GM18907 (cell line): ENCODE results near the gene TBC1D30.
"Not testable (repeated sequence)": the region's sequence is repeated elsewhere in the genome, so short reads cannot be mapped to it uniquely, and the experiment has no call there.

Source experiments
- ATAC-seq: cut with Tn5 transposase; IDR thresholded peaks from one replicate; pipeline ENCODE4 v1.9.1; 2021; ENCODE audit warnings: mild to moderate bottlenecking, moderate library complexity; ENCODE audit not compliant: unreplicated experiment

Gene TBC1D30

DNA sequence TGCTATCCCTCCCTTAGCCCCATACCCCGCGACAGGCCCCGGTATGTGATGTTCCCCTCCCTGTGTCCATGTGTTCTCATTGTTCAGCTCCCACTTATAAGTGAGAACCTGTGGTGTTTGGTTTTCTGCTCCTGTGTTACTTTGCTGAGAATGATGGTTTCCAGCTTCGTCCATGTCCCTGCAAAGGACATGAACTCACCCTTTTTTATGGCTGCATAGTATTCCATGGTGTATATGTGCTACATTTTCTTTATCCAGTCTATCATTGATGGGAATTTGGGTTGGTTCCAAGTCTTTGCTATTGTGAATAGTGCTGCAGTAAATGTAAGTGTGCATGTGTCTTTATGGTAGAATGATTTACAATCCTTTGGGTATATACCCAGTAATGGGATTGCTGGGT lies 24.0 kb downstream of the TBC1D30 start:
- not testable (repeated sequence) for ATAC-seq

DNA sequence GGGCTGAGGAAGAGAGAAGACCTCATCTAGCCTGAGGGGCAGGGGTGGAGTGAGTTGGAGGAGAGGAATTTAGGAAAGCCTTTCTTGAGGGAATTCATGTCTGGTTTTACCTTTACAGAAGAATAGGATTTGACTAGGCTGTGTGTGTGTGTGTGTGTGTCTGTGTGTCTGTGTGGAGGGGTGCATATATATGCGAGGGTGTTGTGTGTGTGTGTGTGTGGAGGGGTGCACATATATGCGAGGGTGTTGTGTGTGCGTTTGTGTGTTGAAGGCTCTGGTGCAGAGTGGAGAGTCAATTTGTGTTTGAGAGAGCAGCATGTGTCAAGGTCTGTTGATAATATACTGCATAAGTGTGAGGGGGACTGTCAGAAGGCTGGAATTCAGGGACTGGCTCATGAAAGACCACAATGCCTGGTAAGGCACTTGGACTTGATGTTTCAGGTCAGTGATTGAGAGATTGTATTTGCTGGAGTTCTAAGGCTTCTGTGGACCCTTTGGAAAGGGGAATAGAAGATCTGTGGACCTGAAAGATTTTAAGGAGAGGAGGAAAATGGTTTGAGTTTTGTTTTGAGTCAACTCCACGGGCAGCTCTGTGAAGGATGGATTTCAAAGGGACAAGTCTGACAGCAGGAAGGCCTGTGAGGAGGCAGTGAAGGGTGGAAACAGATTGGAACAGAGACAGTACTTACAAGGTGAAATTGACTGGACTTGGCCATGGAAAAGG lies 34.6 kb downstream of the TBC1D30 start:
- ATAC-seq: no peak

- no peak for ATAC-seq
These were observed 36.1 kb downstream of the TBC1D30 start for GRCh38 chr12:64860446-64860998.

- ATAC-seq: no peak
These were observed 39.9 kb downstream of the TBC1D30 start for GRCh38 chr12:64864319-64864718.

- ATAC-seq: no peak
These were observed 50.7 kb downstream of the TBC1D30 start for GRCh38 chr12:64875186-64875585.

DNA sequence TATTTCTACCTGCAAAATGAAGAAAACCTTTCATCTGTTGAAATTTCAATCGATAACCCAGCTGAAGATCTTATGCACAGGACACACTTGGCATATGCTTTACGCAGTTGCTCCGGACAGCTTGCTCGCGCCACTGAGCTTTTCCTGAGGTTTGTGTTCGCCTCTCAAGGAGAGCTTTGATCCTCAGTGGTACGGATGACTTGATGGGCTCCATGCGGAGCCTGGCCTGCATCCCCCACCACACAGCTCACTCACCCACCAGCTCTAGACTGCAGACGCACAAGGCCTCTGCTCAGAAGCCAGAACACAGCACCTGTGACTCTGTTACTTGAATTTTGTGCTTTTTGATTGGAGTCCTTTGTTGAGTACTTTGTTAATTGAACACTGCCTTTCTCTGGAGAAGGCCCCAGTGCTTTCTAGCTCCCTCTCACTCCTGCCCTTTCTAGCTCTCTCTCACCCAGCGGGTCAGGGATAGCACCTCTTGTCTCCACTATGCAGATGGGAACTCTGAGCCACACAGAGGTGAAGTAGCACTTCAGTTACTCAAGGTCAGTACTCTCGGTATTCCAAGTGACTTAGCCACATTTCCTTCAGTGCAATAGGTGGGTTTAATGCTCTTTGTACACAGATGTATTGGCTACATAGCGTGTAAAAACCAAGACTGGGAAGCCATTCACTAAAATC lies 52.1 kb downstream of the TBC1D30 start:
- no peak for ATAC-seq

- peak; percentile 67 for ATAC-seq
These were observed 53.0 kb downstream of the TBC1D30 start for GRCh38 chr12:64877363-64878004.

- ATAC-seq: no peak
These were observed 58.2 kb downstream of the TBC1D30 start for GRCh38 chr12:64882687-64883086.

DNA sequence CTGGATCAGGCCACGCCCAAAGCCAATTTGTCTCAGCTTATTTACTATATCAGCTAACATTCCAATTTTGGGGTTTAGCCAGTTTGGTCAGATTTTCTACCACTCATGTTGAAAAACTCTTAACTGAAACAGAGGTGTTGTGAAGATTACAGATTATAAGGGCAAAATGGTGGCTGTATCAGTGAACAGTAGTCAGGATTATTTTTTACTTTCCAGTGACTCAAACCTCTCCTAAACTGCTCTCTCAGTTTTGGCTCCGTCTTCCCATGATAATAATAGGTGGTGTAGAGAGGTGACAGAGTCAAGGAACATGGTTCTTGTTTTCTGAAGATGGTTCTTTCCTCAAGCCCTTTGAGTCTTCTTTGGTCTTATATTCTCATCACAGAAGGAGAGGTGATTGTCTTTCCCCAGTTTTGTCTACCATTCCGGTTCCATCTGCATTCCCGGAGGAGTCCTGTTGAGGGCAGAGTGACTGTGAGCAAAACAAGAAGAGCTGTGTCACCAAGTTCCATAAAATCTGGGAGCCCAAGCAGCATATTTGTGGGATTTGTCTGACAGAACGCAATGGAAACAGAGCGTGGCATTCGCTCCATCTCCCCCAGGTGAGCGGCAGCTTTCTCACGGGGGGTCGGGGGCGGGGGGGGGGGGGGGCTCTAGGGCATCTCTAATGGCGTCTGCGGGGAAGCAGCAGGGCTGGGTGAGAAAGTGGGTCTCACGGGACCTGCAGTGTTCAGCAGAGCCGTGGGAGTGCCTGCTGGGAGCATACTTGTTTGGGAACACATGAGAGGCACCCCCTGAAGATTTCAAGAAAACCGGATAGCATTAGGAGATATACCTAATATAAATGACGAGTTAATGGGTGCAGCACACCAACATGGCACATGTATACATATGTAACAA lies 59.1 kb downstream of the TBC1D30 start:
- no peak for ATAC-seq

GRCh38 chr12:64884164-64884542 lies 59.7 kb downstream of the TBC1D30 start:
- ATAC-seq: no peak

GRCh38 chr12:64884728-64885127 lies 60.3 kb downstream of the TBC1D30 start:
- ATAC-seq: no peak

DNA sequence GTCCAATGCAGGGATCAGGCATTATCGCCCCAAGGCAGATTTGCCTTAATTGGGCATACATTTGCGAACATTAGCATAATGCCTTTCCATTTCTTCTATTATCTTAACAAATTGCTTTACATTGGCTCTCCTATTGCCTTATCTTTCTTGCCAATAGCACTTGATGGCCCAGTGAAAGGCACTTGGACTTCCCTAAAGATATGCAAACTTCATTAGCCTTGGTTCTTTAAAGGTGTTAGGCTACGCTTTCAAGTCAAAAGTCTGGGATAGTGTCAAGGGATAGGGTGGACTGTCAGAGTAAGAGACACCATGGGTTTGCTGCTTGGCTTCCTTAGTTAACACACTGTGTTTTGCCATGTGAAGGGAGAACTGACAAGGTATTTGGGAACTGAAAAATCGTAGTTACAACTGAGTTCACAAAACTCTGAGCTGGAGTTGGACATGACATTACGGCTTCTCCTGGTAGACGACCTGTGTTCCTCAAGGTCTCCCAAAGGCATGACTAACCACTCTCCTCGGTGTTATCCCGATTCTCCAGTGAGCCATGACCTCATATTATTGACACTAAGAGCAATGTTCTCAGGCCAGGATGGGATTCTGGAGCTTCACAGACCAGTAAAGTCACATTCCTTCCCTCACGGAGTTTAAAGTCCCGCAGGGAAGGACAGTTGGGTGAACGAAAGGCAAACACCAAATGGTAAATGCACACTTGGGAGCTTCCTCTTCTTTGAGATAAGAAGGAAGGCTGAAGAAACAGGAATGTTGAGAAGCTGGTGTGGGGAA lies 65.2 kb downstream of the TBC1D30 start:
- ATAC-seq: no peak

DNA sequence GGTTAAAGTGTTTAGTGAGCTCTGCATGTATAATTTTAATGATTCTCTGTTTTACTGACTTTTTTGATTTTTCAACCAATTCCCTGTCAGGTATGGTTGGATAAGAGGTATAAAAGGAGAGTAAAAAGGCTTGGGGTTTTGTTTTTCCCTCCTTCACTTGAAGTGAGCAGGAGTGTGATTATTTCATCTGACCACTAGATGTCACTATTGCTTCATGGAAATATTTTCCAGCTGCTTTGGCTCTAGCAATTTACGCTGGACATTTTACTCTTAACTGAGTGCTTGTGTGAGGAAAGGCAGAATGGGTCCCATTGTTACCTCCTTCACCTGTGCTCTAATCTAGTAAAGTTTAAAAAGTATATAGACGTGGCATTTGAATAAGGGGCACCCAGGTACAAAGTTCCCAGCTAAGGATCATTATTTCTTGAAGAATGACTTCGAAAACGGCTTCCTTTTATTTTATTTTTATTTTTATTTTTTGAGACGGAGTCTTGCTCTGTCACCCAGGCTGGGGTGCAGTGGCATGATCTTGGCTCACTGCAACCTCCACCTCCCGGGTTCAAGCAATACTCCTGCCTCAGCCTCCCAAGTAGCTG lies 66.5 kb downstream of the TBC1D30 start:
- no peak for ATAC-seq

DNA sequence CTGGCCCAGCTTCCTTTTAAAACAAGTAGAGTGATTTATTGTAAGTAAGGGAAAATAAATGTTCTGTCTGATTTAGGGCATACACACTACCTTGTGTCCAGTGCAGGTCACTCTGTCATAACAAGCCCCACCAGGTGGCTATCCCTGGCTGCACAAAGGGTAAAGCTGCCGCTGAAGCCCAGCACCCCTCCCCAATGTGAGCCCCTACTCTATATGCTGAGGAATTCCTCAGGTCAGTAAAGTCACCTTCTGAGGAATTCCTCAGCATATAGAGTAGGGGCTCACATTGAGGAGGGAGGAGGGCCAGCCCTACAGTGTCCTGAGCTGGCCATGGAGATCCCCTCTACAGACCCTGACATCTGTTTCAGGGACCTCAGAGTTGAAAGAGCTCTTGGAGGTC lies 67.2 kb downstream of the TBC1D30 start:
- no peak for ATAC-seq

- ATAC-seq: no peak
These were observed 68.1 kb downstream of the TBC1D30 start for GRCh38 chr12:64892561-64892960.

DNA sequence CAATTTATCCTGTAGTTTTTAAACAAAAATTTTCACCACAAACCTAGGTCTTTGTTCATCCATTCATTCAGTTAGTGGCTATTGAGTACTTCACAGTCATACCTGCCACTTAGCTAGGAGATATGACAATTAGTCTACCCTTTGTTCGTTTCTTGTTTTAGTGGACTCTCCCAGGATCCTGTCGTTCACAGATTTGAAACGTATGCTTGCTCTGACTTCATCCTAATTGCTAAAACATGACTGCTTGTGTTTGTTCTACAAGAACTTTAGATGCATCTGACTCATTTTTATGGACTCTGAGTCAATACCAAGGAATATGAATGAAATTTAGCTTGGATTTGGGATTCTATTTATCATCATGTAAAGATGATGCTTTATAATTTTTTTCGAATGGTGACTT lies 69.5 kb downstream of the TBC1D30 start:
- ATAC-seq: no peak

- ATAC-seq: no peak
These were observed 70.5 kb downstream of the TBC1D30 start for GRCh38 chr12:64894827-64895475.

DNA sequence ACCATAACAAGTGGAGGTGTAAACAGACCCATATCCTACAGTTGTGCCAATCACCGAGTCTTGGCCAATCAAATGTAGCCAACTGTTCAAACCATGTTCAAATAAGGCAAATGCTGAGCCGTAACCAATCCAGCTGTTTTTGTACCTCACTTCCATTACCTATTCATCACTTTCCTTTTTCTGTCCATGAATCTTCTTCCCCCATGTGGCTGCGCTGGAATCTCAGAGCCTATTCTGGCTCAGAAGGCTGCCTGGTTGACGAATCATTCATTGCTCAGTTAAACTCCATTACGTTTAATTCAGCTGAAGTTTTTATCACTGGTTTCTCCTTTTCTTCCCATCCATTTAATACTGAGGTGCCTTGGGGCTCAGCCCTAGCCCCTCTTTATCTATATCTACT lies 71.1 kb downstream of the TBC1D30 start:
- ATAC-seq: no peak

DNA sequence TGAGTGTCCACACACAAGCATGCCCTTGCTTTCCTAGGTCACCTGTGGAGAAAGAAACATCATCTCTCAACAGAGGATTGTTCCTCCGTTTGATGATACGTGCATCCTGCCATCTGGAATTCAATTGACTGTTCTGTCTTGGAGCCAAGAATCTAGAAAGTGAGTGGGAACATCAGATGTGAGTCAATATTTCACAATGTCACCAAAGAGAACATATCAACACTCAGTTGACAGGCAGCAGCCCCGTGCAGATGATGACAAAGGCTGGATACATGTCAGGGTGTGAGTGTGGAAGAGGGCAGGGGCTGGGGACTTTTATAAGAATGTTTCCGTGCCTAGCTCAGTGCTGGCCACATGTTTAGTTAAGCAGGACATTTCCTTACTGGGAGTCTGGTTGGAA lies 76.1 kb downstream of the TBC1D30 start:
- no peak for ATAC-seq
